GM19035 (cell line): Measurements from ENCODE around the gene YTHDF1.

ENCODE experiments used
- ATAC-seq: cut with Tn5 transposase; IDR thresholded peaks from one replicate; pipeline ENCODE4 v1.9.1; 2021; ENCODE audit not compliant: unreplicated experiment

Gene YTHDF1

DNA sequence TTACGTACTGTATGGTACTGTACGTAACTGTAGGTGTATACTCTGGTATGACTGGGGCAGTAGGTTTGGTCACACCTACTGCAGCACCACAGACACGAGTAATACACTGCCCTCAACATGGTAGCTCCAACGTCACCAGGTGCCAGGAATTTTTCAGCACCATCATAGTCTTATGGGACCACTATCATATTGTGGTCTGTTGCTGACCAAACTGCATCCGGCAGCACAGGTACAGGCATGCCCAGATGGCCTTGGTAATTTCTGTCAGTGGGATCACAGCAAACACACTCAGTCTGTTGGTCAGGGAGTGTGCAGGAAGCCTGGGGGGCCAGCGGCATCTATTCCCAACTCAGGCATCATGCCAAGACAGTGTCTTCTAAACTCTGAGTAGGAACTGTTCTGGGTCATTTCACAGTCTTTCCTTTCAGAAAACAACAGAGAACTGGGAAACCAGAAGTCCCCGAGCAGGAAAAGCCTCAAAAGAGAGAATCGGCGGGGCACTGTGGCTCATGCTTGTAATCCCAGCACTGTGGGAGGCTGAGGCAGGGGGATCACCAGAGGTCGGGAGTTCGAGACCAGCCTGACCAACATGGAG is 5.8 kb downstream of the YTHDF1 start:
- no peak for ATAC-seq

DNA sequence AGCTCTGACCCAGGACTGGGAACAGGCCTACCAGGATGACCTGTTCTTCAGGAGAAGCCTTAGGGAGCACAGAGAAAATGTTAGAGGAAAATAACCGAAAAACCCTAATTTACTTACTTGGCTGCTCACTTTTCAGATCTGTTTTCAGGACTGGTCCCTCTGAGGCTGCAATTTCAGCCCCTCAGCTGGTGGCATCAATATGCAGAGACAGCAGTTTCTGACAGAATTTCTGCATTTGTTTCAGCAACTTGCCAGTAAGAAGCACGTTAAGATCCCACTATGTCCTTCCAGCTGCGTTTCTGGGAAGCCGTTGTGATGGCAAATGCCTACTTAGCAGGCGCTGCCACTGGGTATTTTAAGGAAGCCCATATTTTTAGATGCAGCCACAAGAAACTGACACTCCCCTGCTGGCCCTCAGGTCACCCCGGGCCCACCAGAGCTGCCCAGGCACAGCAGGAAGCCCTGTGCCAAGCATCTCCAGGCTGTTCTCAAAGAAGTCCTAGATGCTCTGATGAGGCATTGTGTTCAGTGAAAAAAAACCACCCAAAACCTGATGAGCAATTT is 7.5 kb downstream of the YTHDF1 start:
- ATAC-seq, result no peak

DNA sequence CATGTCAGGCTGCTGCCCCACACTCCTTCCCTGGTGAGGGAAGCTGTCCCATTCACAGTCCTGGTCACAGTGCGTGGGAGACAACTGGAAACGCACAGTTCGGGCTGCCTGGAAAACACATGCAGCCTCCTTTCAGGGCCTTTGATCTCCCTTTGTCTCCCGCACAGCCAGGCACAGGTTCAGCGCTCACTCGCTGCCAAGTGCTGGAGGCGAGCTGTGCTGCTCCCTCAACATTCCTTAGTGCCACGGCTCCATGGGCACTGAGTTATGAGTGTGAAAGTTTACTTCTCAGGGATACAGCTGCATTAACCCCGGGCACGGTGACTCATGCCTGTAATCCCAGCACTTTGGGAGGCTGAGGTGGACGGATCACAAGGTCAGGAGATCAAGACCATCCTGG is 9.1 kb downstream of the YTHDF1 start:
- ATAC-seq, result no peak

DNA sequence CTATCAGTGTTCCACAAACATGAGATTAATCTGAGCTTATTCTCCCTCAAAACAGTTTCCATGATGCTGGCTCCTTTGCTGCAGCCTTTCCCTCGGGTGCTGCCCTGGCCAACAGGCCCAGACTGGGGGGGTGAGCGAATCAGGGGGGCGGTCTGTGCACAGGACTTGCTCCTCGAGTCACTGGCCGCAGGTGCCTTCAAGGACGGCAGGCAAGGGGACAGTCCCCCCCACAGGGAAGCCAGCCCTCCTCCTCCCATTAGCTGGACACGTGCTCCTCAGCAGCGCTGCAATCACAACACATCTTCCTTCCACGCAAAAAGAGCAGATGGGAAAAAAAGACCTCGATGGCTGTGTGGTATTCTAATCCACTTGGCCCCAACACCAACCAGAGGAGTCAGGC is 10.0 kb downstream of the YTHDF1 start:
- ATAC-seq, result no peak

DNA sequence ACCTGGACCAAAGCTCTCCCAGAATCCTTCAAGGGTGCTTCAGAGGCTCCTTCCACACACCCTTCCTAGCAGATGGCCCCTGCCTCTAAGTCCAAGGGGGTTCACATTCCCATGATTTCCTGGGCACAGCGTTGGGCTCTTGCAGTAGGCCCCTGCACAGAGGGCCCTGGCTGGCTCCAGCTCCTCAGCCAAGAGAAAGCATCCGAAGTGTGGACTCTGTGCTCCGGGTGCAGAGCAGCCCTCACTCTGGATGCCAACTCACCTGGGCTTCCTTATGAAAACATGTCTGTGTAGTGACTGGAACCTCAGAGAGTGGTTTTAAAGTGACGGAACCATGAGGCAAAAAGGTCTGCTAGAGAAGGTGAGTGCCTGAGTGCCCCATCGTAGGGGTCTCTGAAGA is 11.6 kb downstream of the YTHDF1 start:
- ATAC-seq, result no peak

DNA sequence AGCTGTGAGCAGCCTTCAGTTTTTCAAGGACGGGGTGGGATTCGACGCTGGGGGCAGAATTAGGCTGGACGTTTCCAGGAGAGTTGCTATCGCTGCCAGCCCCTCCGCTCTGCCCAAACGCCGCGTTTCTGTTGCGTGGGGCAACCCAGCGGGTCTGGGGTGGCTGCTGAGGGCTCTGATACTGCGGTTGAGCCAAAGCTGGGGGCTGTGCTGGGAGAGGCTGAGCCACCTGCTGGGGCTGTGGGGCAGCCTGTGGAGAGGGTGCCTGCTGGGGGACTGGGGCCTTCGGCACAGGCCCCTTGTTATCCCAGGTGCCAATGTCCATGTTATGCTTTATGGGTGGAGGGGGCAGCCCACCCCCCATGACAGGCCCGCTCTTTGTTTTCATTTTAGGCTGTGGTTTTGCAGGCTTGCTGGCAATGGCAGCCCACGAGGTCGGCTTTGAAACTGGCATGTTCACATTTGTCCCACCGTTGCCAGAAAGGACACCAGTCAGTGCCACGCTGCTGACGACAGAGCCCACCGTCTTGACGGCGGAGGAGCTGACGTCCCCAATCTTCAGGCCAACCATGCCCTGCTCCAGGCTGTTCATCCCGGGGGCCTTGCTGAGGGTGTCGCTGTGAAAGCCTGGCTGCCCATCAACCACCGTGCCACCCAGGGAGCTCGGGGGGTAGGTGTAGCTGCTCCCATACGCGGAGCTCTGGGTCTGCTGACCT is 13.0 kb downstream of the YTHDF1 start:
- no peak for ATAC-seq

DNA sequence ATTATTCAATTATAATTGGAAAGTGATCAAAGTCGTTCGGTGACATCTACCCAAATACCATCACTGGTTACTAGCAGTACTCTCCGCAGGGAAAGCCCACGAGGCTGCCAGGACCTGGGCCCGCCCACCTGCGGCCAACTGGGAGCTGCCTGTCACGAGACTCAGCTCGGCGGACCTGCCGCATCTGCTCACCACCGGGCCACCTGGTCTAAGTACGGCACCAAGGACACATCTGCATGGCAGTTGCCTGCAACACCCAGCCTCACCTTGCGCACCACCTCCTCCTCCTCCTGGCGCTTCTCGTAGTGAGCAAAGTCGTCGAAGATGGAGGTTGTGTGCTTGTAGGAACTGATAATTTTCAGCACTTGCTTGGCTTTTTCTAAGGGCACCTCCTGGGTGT is 13.9 kb downstream of the YTHDF1 start:
- no peak for ATAC-seq

DNA sequence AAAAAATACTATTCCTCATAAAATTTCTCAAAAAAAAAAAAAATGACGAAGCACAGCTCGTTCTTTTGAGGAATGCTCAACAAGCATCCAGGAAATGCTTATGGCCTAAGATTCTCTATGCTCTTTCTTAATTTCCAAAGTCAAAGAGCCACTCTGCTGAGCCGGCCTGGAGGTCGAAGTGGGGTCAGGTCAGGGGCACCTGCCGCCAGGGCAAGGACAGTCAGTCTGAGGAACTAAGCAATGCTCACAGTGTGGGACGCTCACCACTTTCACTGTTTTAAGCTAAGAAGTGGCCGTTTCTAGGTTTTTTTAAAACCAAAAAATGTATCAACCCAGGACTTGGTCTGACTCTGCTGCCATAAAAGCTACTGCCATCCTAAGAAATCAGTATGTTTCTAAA is 17.3 kb downstream of the YTHDF1 start:
- no peak for ATAC-seq

DNA sequence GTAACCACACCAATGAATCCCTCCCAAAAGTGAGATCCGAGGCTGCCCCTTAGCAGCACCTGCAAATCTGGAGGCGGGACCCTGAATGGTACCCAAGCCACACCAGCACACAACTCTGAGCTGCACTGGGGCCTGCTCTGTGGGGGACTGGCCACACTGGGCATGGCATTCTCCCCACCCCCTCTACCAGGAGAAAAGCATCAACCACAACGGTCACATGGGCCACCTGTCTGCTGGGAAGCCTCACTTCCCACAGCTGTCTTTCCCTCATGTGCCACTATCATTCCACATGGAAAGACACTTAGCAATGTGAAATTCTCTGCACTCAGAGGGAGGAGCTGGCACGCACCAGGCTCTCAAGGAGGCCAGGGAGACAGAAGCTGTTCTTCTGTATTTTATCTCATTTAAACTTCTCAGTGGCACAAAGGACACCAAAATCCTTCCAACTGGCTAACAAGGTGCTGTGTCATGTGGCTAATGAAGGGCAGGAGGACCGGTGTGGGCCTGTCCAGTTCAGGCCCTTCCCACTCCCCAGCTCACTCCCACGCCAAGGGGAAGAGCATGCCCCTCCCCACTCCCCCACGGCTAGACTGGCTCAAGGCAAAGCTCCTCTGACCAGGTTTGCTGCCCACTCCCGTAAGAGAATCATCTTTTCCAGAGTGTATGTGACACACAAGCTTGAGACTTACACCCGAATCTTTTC is 19.0 kb downstream of the YTHDF1 start:
- no peak for ATAC-seq

DNA sequence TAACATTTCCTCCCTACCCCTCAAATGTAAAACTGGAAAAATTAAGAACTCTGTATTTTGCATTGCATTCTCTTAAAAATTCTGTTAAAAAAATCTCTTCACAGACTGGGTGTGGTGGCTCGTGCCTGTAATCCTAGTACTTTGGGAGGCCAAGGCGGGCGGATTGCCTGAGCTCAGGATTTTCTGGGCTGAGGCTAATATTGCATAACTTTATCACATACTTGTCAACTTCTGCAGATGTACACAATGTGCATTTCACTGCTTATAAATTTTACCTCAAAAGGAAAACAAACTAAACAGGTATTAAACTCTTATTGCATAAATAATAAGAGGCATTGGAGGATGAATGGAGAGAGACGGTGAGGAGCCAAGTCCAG is 21.1 kb downstream of the YTHDF1 start:
- ATAC-seq, result no peak

DNA sequence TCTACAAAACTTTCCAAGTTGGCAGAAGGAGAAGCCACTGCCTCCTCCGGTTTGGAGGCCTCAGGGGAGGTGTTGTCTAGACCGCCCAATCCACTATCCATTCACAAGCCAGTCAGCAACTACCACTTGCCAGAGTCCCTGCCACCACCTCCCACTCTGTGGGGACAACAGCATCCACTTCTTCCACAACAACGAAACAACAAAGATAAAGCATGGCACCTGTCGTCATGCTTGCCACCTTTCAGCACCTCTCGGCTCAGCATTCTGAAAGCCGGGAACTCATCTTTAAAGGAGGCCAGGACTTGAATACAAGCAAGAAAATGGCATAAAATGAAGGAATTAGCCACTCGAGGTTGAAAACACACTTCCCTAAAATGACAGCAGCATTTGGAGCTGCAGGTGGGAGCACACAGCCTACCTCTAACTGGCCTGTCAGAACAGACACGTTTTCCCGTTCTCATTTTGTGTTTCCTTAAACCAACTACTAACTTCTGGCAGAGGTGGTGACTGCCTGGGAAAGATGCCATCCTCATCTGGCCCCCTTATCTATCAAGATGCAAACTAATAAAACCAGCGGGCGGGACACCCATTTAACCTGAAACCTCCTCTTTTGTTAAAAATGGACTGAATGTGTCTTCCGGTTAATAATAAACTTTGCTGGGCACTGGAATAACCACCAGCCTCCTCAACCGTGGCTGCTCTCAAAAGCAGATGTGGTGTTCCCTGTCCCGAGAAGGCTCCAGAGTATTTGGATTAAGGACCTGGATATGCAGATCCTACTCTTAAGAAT is 21.7 kb downstream of the YTHDF1 start:
- no peak for ATAC-seq

DNA sequence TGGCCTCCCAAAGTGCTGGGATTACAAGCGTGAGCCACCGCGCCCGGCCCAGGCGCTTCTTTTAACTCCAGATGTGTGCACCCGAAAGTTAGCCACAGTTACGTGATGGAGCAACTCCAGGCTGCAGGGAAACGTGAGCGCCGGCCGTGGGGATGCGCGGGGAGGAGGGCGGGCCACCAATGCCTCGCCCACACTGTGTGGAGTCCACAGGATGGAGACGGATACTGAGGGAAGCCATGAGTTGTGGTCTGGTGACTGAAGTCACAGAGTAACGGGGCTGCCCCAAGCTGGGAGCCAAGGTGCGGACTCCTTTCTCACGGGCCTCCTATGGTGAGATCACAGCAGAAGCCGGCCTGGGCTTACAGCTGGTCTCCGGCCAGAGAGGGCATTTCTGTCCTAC is 23.2 kb downstream of the YTHDF1 start:
- no peak for ATAC-seq

DNA sequence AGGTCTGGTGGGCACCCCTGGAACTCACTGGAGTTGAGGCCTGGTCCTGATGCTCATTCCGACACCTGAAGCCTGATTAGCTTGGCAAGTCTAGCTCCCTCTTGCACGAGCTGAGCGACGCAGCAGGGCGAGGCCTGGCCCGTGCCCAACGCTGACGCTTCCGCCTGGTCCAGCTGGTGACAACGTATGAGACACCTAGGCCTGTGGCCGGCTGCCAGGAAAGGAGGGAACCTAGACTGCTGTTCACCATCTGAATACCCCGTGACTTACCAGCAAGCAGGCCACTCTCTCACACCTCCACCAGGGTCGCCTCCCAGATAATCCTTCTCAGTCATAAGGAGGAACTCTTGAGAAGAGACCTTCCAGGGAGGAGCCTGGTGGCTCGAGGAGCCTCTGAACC is 24.5 kb downstream of the YTHDF1 start:
- no peak for ATAC-seq

DNA sequence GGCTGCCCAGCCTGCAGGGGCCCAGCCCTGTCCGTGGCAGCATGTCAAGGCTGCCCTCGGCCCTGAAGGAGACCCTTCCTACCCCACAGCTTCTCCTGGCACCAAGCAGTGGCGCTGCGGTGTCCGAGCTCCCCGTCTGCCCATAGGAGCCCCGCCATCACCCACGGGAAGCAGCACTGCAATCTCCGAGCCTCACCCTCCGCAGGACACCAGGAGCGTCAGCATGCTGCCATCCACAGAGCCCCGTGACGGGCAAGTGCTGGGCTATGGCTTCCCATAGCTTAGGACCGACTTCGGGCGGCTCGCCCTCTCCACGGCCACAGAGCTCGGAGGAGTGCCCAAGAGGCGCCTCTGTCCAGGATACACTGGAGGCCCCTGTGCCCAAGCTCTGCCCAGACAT is 25.1 kb downstream of the YTHDF1 start:
- ATAC-seq, result no peak

DNA sequence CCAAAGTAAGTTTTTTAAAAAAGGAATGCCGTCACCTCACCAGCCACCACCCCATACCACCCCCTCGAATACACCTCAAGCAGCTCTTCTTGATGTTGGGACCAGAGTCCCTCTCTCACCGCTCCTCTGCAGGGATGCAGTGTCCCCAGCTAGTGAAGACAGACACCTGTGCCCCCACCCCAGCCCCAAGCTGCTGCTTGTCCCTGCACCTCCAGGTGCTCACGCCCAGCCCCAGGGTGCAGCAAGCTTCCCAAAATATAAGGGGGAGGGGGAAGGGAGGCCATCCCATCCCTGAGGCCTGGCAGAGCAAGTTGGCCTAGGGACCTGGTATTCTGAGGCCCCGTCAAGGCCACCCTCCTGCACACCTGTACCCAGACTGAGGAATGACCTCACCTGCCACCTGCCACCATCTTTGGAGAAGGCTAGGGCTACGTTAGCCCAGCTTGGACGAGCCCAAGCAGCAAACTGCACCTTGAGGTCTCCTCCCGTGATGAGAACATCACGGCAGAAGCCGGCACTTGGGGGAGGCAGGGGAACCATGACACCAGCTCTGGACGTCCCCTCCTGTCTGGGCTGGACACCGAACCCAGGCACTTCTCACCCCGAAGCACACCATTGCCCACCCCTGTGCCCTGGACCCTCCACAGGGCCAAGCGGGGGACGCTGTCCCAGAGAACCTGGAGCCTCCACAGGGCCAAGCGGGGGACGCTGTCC is 25.9 kb downstream of the YTHDF1 start:
- no peak for ATAC-seq

DNA sequence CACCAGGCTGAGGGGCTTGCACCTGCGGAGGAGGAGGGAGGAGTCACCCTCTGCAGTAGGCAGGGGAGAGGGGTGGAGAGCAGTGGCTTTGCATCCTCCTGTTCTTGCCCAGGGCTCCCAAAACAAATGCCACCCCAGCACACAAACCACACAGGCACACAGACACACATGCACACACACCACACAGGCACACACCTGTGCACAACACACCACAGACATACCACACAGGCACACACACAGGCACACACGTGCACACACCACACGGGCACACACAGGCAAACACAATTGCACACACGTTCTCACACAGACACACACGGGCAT is 26.6 kb downstream of the YTHDF1 start:
- no peak for ATAC-seq

DNA sequence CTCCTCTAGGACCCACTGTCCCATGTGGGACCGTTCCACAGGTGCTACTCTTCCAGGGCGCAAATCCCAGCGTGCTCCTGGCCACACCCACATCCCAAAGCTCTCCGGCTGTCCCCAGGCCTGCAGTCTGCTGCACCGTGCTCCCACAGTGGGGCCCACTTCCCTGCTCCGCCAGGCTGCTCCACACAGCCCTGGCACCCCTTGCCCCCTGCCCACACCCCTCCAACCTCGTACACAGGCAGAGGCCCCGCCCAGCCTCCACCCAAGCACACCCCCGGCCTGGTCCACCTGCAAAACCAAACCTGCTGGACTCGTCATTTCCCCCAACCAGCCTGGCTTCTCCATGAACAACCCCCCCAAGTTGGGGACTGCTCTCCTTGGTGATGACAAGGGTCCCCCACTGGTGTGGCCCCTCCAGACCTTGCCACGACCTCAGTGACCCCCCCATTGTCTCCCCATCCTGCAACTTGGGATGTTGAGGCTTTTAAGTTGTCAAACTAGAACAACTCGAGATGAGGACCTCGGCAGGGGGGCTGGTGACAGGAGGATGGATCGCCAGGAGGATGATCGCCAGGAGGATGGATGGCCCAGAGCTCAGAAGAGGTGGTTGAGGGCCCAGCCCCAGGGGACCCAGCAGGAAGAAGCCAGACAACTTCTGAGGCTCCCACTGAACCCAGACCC is 27.1 kb downstream of the YTHDF1 start:
- ATAC-seq, result no peak

DNA sequence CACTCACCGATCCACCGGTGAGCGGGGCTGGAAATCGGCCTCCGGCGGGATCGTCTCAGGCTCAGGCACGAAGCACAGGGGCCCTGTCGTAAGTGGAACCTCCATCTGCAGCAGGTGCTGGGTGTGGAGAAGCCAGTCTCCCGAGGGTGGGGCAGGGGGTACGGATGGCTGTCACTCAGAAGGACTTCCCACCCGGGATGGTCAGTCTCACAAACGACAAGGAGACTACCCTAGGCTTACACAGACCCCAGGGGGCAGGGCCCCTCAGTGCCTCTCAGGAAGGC is 27.8 kb downstream of the YTHDF1 start:
- ATAC-seq, result no peak

DNA sequence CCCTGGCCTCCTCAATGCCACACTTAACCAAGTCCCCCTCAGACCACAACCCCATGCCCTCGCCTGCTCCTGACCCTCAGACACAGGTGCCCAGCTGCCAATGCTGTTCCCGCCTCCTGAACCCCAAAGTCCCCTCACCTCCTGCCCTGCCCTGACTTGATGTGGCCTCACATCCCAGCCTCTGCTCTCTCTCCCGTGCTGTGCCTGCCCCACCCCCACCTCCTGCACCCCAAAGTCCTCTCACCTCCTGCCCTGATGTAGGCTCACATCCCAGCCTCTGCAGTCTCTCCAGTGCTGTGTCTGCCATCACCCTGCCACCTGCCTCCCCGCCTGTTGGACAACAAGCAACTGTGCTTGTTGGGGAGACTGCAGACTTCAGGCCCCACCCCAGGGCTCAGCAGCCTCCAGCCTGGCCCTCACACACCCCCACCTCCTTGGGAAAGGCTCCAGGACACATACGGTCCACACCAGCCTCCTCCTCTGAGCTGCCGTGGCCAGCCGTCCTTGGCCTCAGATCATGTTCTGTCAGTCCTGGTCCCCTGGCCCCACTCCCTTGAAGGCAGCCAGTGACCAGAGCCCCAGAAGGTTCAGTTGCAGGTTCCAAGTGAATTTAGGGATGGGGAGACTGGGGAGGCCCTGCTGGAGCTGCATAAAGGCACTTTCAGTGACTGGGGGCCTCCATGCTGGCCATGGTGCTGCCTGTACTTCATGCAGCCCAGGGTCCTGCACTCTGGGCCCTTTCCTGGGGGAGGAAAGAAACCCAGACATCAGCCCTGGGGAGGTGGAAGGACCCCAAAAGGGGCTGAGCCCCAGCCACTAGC is 28.4 kb downstream of the YTHDF1 start:
- ATAC-seq, result no peak
